Mesothelial cell of epicardium (in vitro differentiated cells): ENCODE measurements around the gene CCDC43. TPM values are rescaled to one million over a fixed set of nuclear protein-coding genes. Genes with fewer than 3 reads are reported as not detected.

ENCODE experiments used
- DNase-seq, 2 experiments: peaks; one replicate each; pipeline ENCODE4 v3.0.0; 2021; ENCODE audit warnings: low spot score in 2 of 2; ENCODE audit not compliant: unreplicated experiment in 2 of 2
- H3K27ac Mint-ChIP-seq: 2 replicates; pipeline ENCODE4 v1.8.0; 2021; ENCODE audit warnings: mixed read lengths
- H3K27me3 Mint-ChIP-seq: 2 replicates; pipeline ENCODE4 v1.8.0; 2021; ENCODE audit warnings: low read depth, mixed read lengths
- H3K36me3 Mint-ChIP-seq: 2 replicates; pipeline ENCODE4 v1.8.0; 2021; ENCODE audit warnings: mixed read lengths
- H3K4me1 Mint-ChIP-seq: 2 replicates; pipeline ENCODE4 v1.8.0; 2021; ENCODE audit warnings: mixed read lengths
- H3K4me3 Mint-ChIP-seq: 2 replicates; pipeline ENCODE4 v1.8.0; 2021; ENCODE audit warnings: mild to moderate bottlenecking, moderate library complexity, mixed read lengths
- H3K9me3 Mint-ChIP-seq: 2 replicates; pipeline ENCODE4 v1.8.0; 2021; ENCODE audit warnings: mixed read lengths
- CTCF ChIP-seq: fragments of 200-600 bp; sonication (generic); IDR thresholded peaks from one replicate; pipeline ENCODE4 v1.5.0; 2021; ENCODE audit warnings: antibody characterized with exemption; ENCODE audit not compliant: unreplicated experiment
- total RNA-seq: library from RNA; stranded (reverse); gene quantifications from 3 replicates; pipeline ENCODE4 v1.2.1, GENCODE V29; 2021

The CCDC43 gene
- total RNA-seq, 1 donor from 2014 or later: 24.9 TPM

DNA sequence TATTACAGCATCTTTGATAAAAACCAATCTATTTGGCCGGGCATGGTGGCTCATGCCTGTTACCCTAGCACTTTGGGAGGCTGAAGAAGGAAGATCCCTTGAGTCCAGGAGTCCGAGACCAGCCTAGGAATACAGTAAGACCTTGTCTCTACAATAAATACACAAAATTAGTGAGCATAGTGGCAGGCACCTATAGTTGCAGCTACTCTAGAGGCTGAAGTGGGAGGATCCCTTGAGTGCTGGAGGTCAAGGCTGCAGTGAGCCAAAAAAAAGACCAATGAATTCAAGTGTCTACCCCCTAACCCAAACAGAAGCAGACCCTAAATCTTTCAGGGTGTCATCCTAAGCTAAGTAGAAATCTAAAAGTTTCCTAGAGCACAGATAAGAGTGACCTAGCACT is 40.6 kb downstream of the CCDC43 start:
- no peaks in the 10 kb centered on the region for H3K4me1 Mint-ChIP-seq
- no peak for TF ChIP-seq CTCF
- no peaks in the 10 kb centered on the region for H3K36me3 Mint-ChIP-seq
- H3K4me3 Mint-ChIP-seq: no peak overlapping the region
- H3K27ac Mint-ChIP-seq: no peak overlapping the region
- H3K9me3 Mint-ChIP-seq: peaks cover 4% of the 10 kb centered on the region
- H3K27me3 Mint-ChIP-seq: peaks cover 27% of the 10 kb centered on the region
- no peak for DNase-seq

DNA sequence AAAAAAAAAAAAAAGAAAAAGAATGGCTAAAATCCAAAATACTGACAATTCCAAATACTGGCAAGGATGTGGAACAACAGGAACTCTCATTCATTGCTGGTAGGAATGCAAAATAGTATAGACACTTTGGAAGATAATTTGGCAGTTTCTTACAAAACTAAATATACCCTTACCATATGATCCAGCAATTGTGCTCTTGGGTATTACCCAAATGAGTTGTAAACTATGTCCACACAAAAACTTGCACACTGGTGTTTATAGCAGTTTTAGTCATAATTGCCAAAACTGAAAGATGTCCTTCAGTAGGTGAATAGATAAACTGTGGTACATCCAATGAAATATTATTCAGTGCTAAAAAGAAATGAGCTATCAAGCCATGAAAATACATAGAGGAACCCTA is 41.8 kb downstream of the CCDC43 start:
- no peak for TF ChIP-seq CTCF
- Mint-ChIP-seq H3K36me3 (no peaks in the 10 kb centered on the region), H3K27me3 (peaks cover 21% of the 10 kb centered on the region), H3K27ac (no peak overlapping the region), H3K9me3 (no peaks in the 10 kb centered on the region), H3K4me3 (no peak overlapping the region), H3K4me1 (no peaks in the 10 kb centered on the region)
- DNase-seq: no peak

DNA sequence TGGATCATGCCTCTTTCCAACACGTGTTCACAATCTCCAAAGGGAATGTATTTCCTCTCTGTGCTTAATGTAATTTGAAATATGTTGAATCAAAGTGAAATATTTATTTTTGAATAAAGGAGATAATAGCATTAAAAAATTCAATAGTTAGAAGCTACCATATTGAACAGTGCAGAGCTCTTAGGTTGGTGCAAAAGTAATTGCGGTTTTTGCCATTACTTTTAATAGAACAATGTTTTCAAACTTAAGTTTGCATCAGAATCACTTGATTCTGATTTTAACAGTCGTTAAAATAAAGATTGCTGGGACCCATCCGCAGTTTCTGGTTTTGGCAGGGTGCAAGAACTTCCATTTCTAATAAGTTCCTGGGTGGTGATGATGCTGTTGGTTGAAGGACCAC is 43.3 kb downstream of the CCDC43 start:
- Mint-ChIP-seq H3K4me3 (no peak overlapping the region), H3K27me3 (peaks cover 19% of the 10 kb centered on the region), H3K9me3 (no peaks in the 10 kb centered on the region), H3K27ac (no peak overlapping the region), H3K4me1 (no peaks in the 10 kb centered on the region), H3K36me3 (no peaks in the 10 kb centered on the region)
- DNase-seq: no peak
- no peak for TF ChIP-seq CTCF

GRCh38 chr17:44645341-44645740 is 44.2 kb downstream of the CCDC43 start:
- Mint-ChIP-seq H3K27ac (no peak overlapping the region), H3K4me1 (no peaks in the 10 kb centered on the region), H3K4me3 (no peak overlapping the region), H3K36me3 (no peaks in the 10 kb centered on the region), H3K27me3 (peaks cover 15% of the 10 kb centered on the region), H3K9me3 (no peaks in the 10 kb centered on the region)
- no peak for DNase-seq
- no peak for TF ChIP-seq CTCF

GRCh38 chr17:44642834-44643233 is 46.7 kb downstream of the CCDC43 start:
- no peak overlapping the region for H3K27ac Mint-ChIP-seq
- H3K9me3 Mint-ChIP-seq: no peaks in the 10 kb centered on the region
- no peaks in the 10 kb centered on the region for H3K36me3 Mint-ChIP-seq
- no peaks in the 10 kb centered on the region for H3K4me1 Mint-ChIP-seq
- peaks cover 2% of the 10 kb centered on the region for H3K27me3 Mint-ChIP-seq
- H3K4me3 Mint-ChIP-seq: no peak overlapping the region
- DNase-seq: no peak
- no peak for TF ChIP-seq CTCF

DNA sequence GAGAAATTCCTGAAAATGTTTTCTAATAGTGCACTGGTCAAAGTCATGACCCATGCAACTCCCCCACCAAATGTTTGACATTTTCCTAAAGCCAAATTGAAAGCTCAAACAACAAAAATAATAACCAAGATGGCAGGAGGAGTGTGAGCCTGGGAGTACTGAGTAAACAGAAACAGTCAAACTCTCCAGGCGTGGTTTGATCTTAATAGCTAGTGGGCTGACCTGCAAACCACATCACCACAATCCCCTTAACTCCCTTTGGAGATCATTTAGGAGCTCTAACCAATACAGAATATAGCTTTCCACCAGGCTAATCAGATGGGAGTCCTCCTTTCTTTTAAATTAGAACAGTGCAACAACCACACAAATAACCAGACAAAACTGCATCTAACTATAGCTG is 52.5 kb downstream of the CCDC43 start:
- Mint-ChIP-seq H3K9me3 (no peaks in the 10 kb centered on the region), H3K27ac (no peak overlapping the region), H3K27me3 (no peaks in the 10 kb centered on the region), H3K36me3 (no peaks in the 10 kb centered on the region), H3K4me1 (no peaks in the 10 kb centered on the region), H3K4me3 (no peak overlapping the region)
- no peak for TF ChIP-seq CTCF
- DNase-seq: no peak
